ENCODE results near the gene MKLN1.
A peak's percentile ranks its signal among the peaks of the same experiment; 100 is the strongest.
"Not testable (repeated sequence)": the region's sequence is repeated elsewhere in the genome, so short reads cannot be mapped to it uniquely, and the experiment has no call there.

Gene MKLN1

DNA sequence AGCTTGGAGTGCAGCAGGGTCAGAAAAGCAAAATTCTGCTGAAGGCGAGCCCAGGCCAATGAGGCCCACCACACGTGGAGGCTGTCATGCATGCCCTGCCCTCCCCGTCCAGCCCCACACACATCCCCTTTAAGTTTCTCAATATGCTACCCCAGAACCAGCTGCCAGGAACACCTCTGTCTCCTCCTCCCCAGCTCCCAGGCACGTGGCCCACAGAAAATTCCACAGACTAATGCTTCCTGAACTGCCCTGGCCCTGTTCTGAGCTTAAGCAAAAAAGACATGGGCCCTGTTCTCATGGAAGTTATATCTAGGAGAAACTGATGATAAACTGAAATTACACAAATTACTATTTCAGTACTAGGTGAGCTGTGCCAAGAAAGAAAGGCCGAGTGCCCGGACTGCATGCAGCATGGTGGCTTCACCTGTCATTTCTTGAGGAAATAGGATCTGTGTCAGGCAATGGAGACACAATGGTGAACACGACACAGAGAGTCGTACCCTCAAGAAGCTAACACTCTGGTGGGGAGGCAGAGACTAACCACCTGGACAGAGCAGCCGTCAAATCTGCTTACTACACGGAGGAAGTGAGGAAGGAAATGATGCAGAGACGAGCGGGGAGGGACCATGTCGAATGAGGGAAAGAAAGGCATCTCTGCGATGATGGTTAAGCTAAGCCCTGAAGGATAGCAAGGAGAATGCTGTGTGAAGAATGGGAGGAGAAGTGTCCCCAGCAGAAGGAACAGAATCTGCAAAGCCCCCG lies 184.3 kb downstream of the MKLN1 start:
- Histone ChIP-seq H3K4me1 (ENCODE audit: insufficient read depth, poor library complexity, severe bottlenecking) (no peaks in the 10 kb centered on the region), H3K4me3 (ENCODE audit: severe bottlenecking) (no peak overlapping the region), H3K27ac (ENCODE audit: poor library complexity, severe bottlenecking) (no peak overlapping the region), H3K27me3 (ENCODE audit: insufficient read depth, poor library complexity, severe bottlenecking) (no peaks in the 10 kb centered on the region), H3K9me3 (ENCODE audit: severe bottlenecking) (no peaks in the 10 kb centered on the region), H3K36me3 (ENCODE audit: low read depth) (no peaks in the 10 kb centered on the region)
- DNase-seq (ENCODE audit: low spot score) (no peak), ATAC-seq (ENCODE audit: low read depth) (no peak)
- no peak for TF ChIP-seq CTCF (IDR thresholded peaks at IDR 0.05; ENCODE audit: poor library complexity, severe bottlenecking)

DNA sequence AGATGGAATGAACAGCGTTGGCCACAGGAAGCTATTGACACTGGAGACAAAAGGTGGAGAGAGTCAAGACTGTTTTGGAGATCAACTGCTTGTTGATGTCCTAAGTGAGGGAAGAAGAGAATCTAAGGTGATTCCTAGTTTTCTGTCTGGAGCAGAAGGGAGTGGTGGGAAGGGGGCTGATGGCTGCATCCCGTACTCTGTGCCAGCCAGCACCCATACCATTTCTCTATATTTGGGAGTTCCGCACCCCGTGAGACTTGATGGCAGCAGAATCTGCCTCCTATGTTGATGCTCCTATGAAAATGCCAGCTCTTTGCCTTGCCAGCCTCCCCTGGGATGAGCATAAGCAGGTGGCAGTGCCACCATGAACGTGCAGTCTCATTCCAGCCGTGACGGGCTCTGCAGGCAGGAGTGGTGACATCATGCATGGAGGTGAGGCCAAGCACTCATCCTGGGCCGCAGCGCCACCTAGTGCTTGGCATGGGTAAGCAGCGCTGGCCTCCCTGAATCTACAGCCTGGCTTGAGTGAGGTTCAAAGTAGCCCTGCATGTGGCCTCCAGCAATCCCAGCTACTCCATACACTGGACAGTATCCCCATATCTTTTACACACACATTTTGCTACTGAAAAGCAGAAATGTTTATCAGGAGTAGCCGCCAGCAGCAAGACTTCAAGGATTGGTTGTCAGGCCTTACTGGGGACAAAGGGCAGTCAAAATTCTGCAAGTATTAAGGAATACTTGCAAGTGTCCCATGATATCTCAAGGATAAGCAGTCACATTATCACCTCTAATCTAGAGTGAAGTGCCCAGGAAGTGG lies 185.8 kb downstream of the MKLN1 start:
- no peak for DNase-seq (ENCODE audit: low spot score)
- no peaks in the 10 kb centered on the region for H3K27me3 ChIP-seq (ENCODE audit: insufficient read depth, poor library complexity, severe bottlenecking)
- no peaks in the 10 kb centered on the region for H3K9me3 ChIP-seq (ENCODE audit: severe bottlenecking)
- H3K4me1 ChIP-seq (ENCODE audit: insufficient read depth, poor library complexity, severe bottlenecking): no peaks in the 10 kb centered on the region
- H3K36me3 ChIP-seq (ENCODE audit: low read depth): no peaks in the 10 kb centered on the region
- peak; percentile 98 for ATAC-seq (ENCODE audit: low read depth)
- no peak overlapping the region for H3K27ac ChIP-seq (ENCODE audit: poor library complexity, severe bottlenecking)
- no peak overlapping the region for H3K4me3 ChIP-seq (ENCODE audit: severe bottlenecking)
- TF ChIP-seq CTCF (IDR thresholded peaks at IDR 0.05; ENCODE audit: poor library complexity, severe bottlenecking): peak; percentile 93

GRCh38 chr7:131515471-131515870 lies 187.8 kb downstream of the MKLN1 start:
- H3K4me3 ChIP-seq (ENCODE audit: severe bottlenecking); ATAC-seq (ENCODE audit: low read depth); DNase-seq (ENCODE audit: low spot score); H3K36me3 ChIP-seq (ENCODE audit: low read depth); H3K27me3 ChIP-seq (ENCODE audit: insufficient read depth, poor library complexity, severe bottlenecking); H3K9me3 ChIP-seq (ENCODE audit: severe bottlenecking); H3K4me1 ChIP-seq (ENCODE audit: insufficient read depth, poor library complexity, severe bottlenecking); H3K27ac ChIP-seq (ENCODE audit: poor library complexity, severe bottlenecking): not testable (repeated sequence)

GRCh38 chr7:131517218-131517923 lies 189.7 kb downstream of the MKLN1 start:
- Histone ChIP-seq H3K4me1 (ENCODE audit: insufficient read depth, poor library complexity, severe bottlenecking) (peaks cover 8% of the 10 kb centered on the region), H3K9me3 (ENCODE audit: severe bottlenecking) (no peaks in the 10 kb centered on the region), H3K36me3 (ENCODE audit: low read depth) (no peaks in the 10 kb centered on the region), H3K27me3 (ENCODE audit: insufficient read depth, poor library complexity, severe bottlenecking) (no peaks in the 10 kb centered on the region), H3K4me3 (ENCODE audit: severe bottlenecking) (no peak overlapping the region), H3K27ac (ENCODE audit: poor library complexity, severe bottlenecking) (no peak overlapping the region)
- ATAC-seq (ENCODE audit: low read depth): no peak
- TF ChIP-seq CTCF (IDR thresholded peaks at IDR 0.05; ENCODE audit: poor library complexity, severe bottlenecking): no peak
- no peak for DNase-seq (ENCODE audit: low spot score)

DNA sequence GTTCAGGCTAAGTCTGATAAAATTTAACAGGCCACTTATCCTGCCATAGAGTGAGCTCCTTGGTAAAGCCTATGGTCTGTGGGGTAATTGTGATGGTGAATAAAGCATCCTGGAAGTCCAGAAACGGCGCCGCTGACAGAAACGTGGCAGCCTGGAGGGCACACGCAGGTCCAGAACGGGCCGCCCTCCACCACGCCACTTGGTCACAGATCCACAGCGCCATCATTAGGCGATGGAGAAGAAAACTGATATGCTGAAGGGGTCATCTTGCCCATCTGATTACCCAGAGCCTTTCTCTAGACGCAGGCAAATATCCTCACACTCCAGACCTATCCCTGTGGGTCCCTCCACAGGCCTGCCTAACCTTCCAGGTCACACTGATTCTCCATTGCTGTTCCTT lies 190.9 kb downstream of the MKLN1 start:
- no peak for DNase-seq (ENCODE audit: low spot score)
- peaks cover 8% of the 10 kb centered on the region for H3K4me1 ChIP-seq (ENCODE audit: insufficient read depth, poor library complexity, severe bottlenecking)
- H3K9me3 ChIP-seq (ENCODE audit: severe bottlenecking): no peaks in the 10 kb centered on the region
- no peaks in the 10 kb centered on the region for H3K27me3 ChIP-seq (ENCODE audit: insufficient read depth, poor library complexity, severe bottlenecking)
- no peak overlapping the region for H3K4me3 ChIP-seq (ENCODE audit: severe bottlenecking)
- no peak for TF ChIP-seq CTCF (IDR thresholded peaks at IDR 0.05; ENCODE audit: poor library complexity, severe bottlenecking)
- H3K27ac ChIP-seq (ENCODE audit: poor library complexity, severe bottlenecking): no peak overlapping the region
- H3K36me3 ChIP-seq (ENCODE audit: low read depth): no peaks in the 10 kb centered on the region
- ATAC-seq (ENCODE audit: low read depth): no peak

All from RWPE2 (cell line).